H1 (cell line): ENCODE data around the gene RAD18. TPM values are rescaled to one million over a fixed set of nuclear protein-coding genes. Genes with fewer than 3 reads are reported as not detected.

Experiments used
- CTCF ChIA-PET: fragments of 300-600 bp; sonication (Branson Sonifier 250); formaldehyde crosslinking; loops from one replicate; lab custom pipeline; 2021; ENCODE audit not compliant: partially characterized antibody; lab: Charles Lee
- POLR2A ChIA-PET: fragments of 300-600 bp; sonication (Branson Sonifier 250); formaldehyde crosslinking; loops from one replicate; lab custom pipeline; 2021; ENCODE audit warnings: inconsistent platforms; ENCODE audit not compliant: partially characterized antibody; lab: Charles Lee
- DNase-seq, 2 experiments: peaks; one replicate each; pipeline versions ENCODE4 v3.0.0 to v3.0.0-alpha.2; 2010 to 2022; ENCODE audit warnings: low spot score in 2 of 2, low read depth in 1 of 2, mixed read lengths in 1 of 2
- FAIRE-seq: peaks from 2 replicates; lab custom pipeline; 2011; peaks lifted over from hg19 to GRCh38; lab: Jason Lieb, UNC
- H2AFZ ChIP-seq: 2 replicates; pipeline ENCODE4 v1.8.1; 2012; ENCODE audit warnings: low read length, inconsistent platforms
- H2AK5ac ChIP-seq: 2 replicates; pipeline ENCODE4 v1.6.1; 2013; ENCODE audit warnings: low read depth, low read length
- H2BK120ac ChIP-seq: replicated peaks from 2 replicates; pipeline ENCODE3; 2013; ENCODE audit warnings: low read depth, low read length, inconsistent platforms
- H2BK12ac ChIP-seq: 2 replicates; pipeline ENCODE4 v1.6.1; 2013; ENCODE audit warnings: low read depth, low read length
- H2BK15ac ChIP-seq: 2 replicates; pipeline ENCODE4 v1.6.1; 2013; ENCODE audit warnings: low read length
- H2BK20ac ChIP-seq: 2 replicates; pipeline ENCODE4 v1.6.1; 2013; ENCODE audit warnings: low read length
- H2BK5ac ChIP-seq: 2 replicates; pipeline ENCODE4 v1.6.1; 2013; ENCODE audit warnings: low read depth, low read length
- H3K14ac ChIP-seq: 2 replicates; pipeline ENCODE4 v1.6.1; 2013; ENCODE audit warnings: inconsistent platforms; ENCODE audit not compliant: insufficient read length
- H3K18ac ChIP-seq: 2 replicates; pipeline ENCODE4 v1.6.1; 2013; ENCODE audit warnings: low read length; ENCODE audit errors: extremely low read depth
- H3K23ac ChIP-seq: 2 replicates; pipeline ENCODE4 v1.6.1; 2013; ENCODE audit warnings: inconsistent platforms; ENCODE audit not compliant: insufficient read length
- H3K23me2 ChIP-seq: 2 replicates; pipeline ENCODE4 v1.6.1; 2013; ENCODE audit warnings: low read depth, low read length
- H3K27ac ChIP-seq: 2 replicates; pipeline ENCODE4 v1.6.1; 2011; ENCODE audit warnings: low read depth, low read length, inconsistent platforms
- H3K27me3 ChIP-seq, 4 experiments: replicated peaks in 1 of 4; 1 replicate in 1 of 4; 2 replicates in 3 of 4; pipeline versions ENCODE4 v1.6.1 to v1.8.1; 2011 to 2013; ENCODE audit warnings: low read length in 3 of 4, mild to moderate bottlenecking in 3 of 4, inconsistent platforms in 2 of 4, mixed read lengths in 2 of 4, moderate library complexity in 1 of 4; ENCODE audit not compliant: control insufficient read depth in 3 of 4, insufficient read depth in 3 of 4; ENCODE audit errors: extremely low read depth in 1 of 4
- H3K36me3 ChIP-seq, 4 experiments: 2 replicates each; pipeline versions ENCODE4 v1.6.1 to v1.8.1; 2011 to 2013; ENCODE audit warnings: mild to moderate bottlenecking in 4 of 4, low read length in 3 of 4, moderate library complexity in 2 of 4, control low read depth in 1 of 4, inconsistent platforms in 1 of 4; ENCODE audit not compliant: insufficient read depth in 4 of 4, control insufficient read depth in 2 of 4
- H3K4ac ChIP-seq: replicated peaks from 2 replicates; pipeline ENCODE3; 2013; ENCODE audit warnings: low read length, low read depth, mixed read lengths, inconsistent platforms; ENCODE audit not compliant: insufficient read length
- H3K4me1 ChIP-seq, 4 experiments: replicated peaks in 1 of 4; 1 replicate in 1 of 4; 2 replicates in 3 of 4; pipeline versions ENCODE4 v1.6.1 to v1.8.1; 2011 to 2013; ENCODE audit warnings: low read length in 3 of 4, inconsistent platforms in 2 of 4, mixed read lengths in 1 of 4; ENCODE audit not compliant: insufficient read depth in 4 of 4, control insufficient read depth in 3 of 4
- H3K4me2 ChIP-seq, 2 experiments: 2 replicates each; pipeline versions ENCODE4 v1.6.1 to v1.8.1; 2011 to 2013; ENCODE audit warnings: low read depth in 2 of 2, low read length in 2 of 2, control low read depth in 1 of 2, inconsistent platforms in 1 of 2, mild to moderate bottlenecking in 1 of 2; ENCODE audit not compliant: insufficient read depth in 1 of 2
- H3K4me3 ChIP-seq, 4 experiments: fragments of 200-600, 300-600 bp in 1 of 4; sonication (generic), shearing (Covaris generic), sonication (Bioruptor Twin) in 1 of 4; 2 replicates each; pipeline versions ENCODE4 v1.5.1 to v1.8.1; 2011 to 2016; ENCODE audit warnings: low read length in 4 of 4, low read depth in 3 of 4, control low read depth in 2 of 4, inconsistent platforms in 2 of 4, mild to moderate bottlenecking in 2 of 4, mixed read lengths in 1 of 4, moderate library complexity in 1 of 4; ENCODE audit not compliant: insufficient read depth in 2 of 4; ENCODE audit errors: extremely low read depth in 1 of 4
- H3K56ac ChIP-seq: replicated peaks from 2 replicates; pipeline ENCODE3; 2013; ENCODE audit warnings: low read depth, mild to moderate bottlenecking, mixed read lengths, low read length, inconsistent platforms; ENCODE audit not compliant: insufficient read length
- H3K79me1 ChIP-seq: 2 replicates; pipeline ENCODE4 v1.6.1; 2013; ENCODE audit warnings: low read depth, low read length, control low read depth
- H3K79me2 ChIP-seq, 2 experiments: 2 replicates each; pipeline versions ENCODE4 v1.6.1 to v1.8.1; 2012 to 2013; ENCODE audit warnings: low read length in 2 of 2, mild to moderate bottlenecking in 2 of 2, inconsistent platforms in 1 of 2; ENCODE audit not compliant: insufficient read depth in 2 of 2, control insufficient read depth in 1 of 2
- H3K9ac ChIP-seq, 4 experiments: replicated peaks in 1 of 4; 1 replicate in 1 of 4; 2 replicates in 3 of 4; pipeline versions ENCODE4 v1.6.1 to v1.8.1; 2011 to 2013; ENCODE audit warnings: low read depth in 3 of 4, low read length in 3 of 4, control low read depth in 2 of 4, mild to moderate bottlenecking in 2 of 4, moderate library complexity in 2 of 4, inconsistent platforms in 1 of 4; ENCODE audit errors: extremely low read depth in 1 of 4
- H3K9me3 ChIP-seq, 2 experiments: 2 replicates each; pipeline versions ENCODE4 v1.6.1 to v1.8.1; 2012 to 2013; ENCODE audit warnings: mild to moderate bottlenecking in 2 of 2, moderate library complexity in 2 of 2, control low read depth in 1 of 2, inconsistent platforms in 1 of 2, low read depth in 1 of 2, low read length in 1 of 2, mixed read lengths in 1 of 2; ENCODE audit not compliant: insufficient read depth in 2 of 2
- H4K20me1 ChIP-seq, 2 experiments: replicated peaks in 1 of 2; 2 replicates each; pipeline versions ENCODE3 to v1.8.1; 2011 to 2013; ENCODE audit warnings: inconsistent platforms in 2 of 2, low read length in 2 of 2, mild to moderate bottlenecking in 1 of 2; ENCODE audit not compliant: insufficient read depth in 2 of 2, control insufficient read depth in 1 of 2
- H4K5ac ChIP-seq: 2 replicates; pipeline ENCODE4 v1.6.1; 2013; ENCODE audit warnings: low read length, low read depth, mixed read lengths, inconsistent platforms; ENCODE audit not compliant: insufficient read length
- H4K8ac ChIP-seq: 2 replicates; pipeline ENCODE4 v1.8.0; 2013; ENCODE audit warnings: mild to moderate bottlenecking, moderate library complexity, low read length, inconsistent platforms; ENCODE audit not compliant: insufficient read depth; ENCODE audit errors: extremely low read depth
- H4K91ac ChIP-seq: replicated peaks from 2 replicates; pipeline ENCODE3; 2013; ENCODE audit warnings: low read length, mixed read lengths, inconsistent platforms; ENCODE audit not compliant: insufficient read length
- KDM1A ChIP-seq: fragments of 200-600, 300-600 bp; sonication (generic); IDR thresholded peaks from 2 replicates; pipeline ENCODE4 v1.7.1; 2016; ENCODE audit warnings: mild to moderate bottlenecking, low read length, borderline replicate concordance
- SIX5 ChIP-seq: IDR thresholded peaks from 2 replicates; pipeline ENCODE4 v1.6.1; 2011; ENCODE audit warnings: mild to moderate bottlenecking, low read depth, low read length
- WGBS, 2 experiments: shearing (Covaris generic) in 1 of 2; methylation state at CpG; one replicate each; pipeline versions ENCODE4 v1.1.6 to v1.1.7; 2013 to 2015; ENCODE audit warnings: low lambda C conversion rate in 2 of 2, mixed read lengths in 2 of 2, inconsistent platforms in 1 of 2, low coverage in 1 of 2, missing lambda C conversion rate in 1 of 2; ENCODE audit not compliant: insufficient replicate concordance in 2 of 2, insufficient coverage in 1 of 2, insufficient read length in 1 of 2; ENCODE audit errors: extremely low coverage in 1 of 2, missing lambda C conversion rate in 1 of 2; 5-methylcytosine and 5-hydroxymethylcytosine counted together
- polyA plus RNA-seq, 7 experiments: library from polyadenylated mRNA; depleted of rRNA in 3 of 7; stranded (reverse) in 5 of 7; unstranded in 2 of 7; fragments of >200 nt in 5 of 7; fragments of 200-250 nt in 2 of 7; gene quantifications; 1 replicate in 5 of 7; 2 replicates in 1 of 7; 4 replicates in 1 of 7; pipeline versions ENCODE4 v1.2.1 to v1.2.3, GENCODE V29; 2011 to 2013; ENCODE audit warnings: missing spikeins in 2 of 7, mixed read lengths in 2 of 7
- total RNA-seq: library from RNA; stranded (reverse); fragmentation: NEBNext Ultra II Directional; extraction: Animal tissue kit (Norgen Biotek cat#: 25700); gene quantifications from 2 replicates; pipeline ENCODE4 v1.2.1, GENCODE V29; 2021

The RAD18 gene
- total and polyA plus RNA-seq, 2 of the 8 experiments (the other 6 are each of a cell fraction or from before 2014, with no cell fraction given), result 13.0 to 23.2 TPM

- Histone ChIP-seq H3K27me3 (no peaks in the 10 kb centered on the region), H3K36me3 (no peaks in the 10 kb centered on the region), H2BK12ac (no peak overlapping the region), H2BK120ac (no peak overlapping the region), H3K18ac (no peak overlapping the region), H3K4me3 (no peak overlapping the region), H3K4me2 (no peak overlapping the region), H3K4me1 (no peaks in the 10 kb centered on the region), H2BK20ac (no peak overlapping the region), H3K79me2 (no peaks in the 10 kb centered on the region), H3K23ac (no peak overlapping the region), H2AK5ac (no peak overlapping the region), H3K23me2 (no peaks in the 10 kb centered on the region), H3K9ac (no peak overlapping the region), H3K9me3 (no peaks in the 10 kb centered on the region), H3K56ac (no peak overlapping the region), H3K27ac (no peak overlapping the region), H3K14ac (no peak overlapping the region), H4K20me1 (no peaks in the 10 kb centered on the region), H2AFZ (no peak overlapping the region), H4K5ac (no peak overlapping the region), H2BK5ac (no peak overlapping the region), H4K91ac (no peak overlapping the region), H3K4ac (no peak overlapping the region), H3K79me1 (no peaks in the 10 kb centered on the region), H4K8ac (no peak overlapping the region), H2BK15ac (no peak overlapping the region)
- ChIA-PET POLR2A (no interaction called here), CTCF (interaction anchor here (1.2 kb wide), 1 partner anchor 9 kb away, joined by 6 read pairs; no protein-coding TSS in a partner anchor)
- TF ChIP-seq KDM1A (peak; percentile 67; the same call in 1 of the 2 replicates), SIX5 (no peak)
- FAIRE-seq (no peak), DNase-seq (no peak)
- 100% methylated on average over 2 of the region's 2 CpGs; no CpG with 5 or more reads in 1 of the 2 experiments for WGBS, 2 experiments
Measured at GRCh38 chr3:8842293-8842692, 121.0 kb downstream of the RAD18 start.
